Ovary (tissue), 9 donors: Measurements from ENCODE around the gene DUSP1. TPM values are rescaled to one million over a fixed set of nuclear protein-coding genes. Genes with fewer than 3 reads are reported as not detected.
"Not testable (repeated sequence)": the region's sequence is repeated elsewhere in the genome, so short reads cannot be mapped to it uniquely, and the experiment has no call there.

Experiments
- DNase-seq, 5 donors: peaks; one replicate each; pipeline ENCODE4 v3.0.0-alpha.2; 2019 to 2020
- H3K27ac ChIP-seq, 2 donors: fragments of 200-600 bp; one replicate each; pipeline versions ENCODE4 v1.5.1 to v1.8.0; 2019 to 2022
- H3K27me3 ChIP-seq: fragments of 200-600 bp; one replicate; pipeline ENCODE4 v1.8.0; 2022
- H3K36me3 ChIP-seq: fragments of 200-600 bp; sonication (generic); one replicate; pipeline ENCODE4 v1.5.1; 2019
- H3K4me1 ChIP-seq: one replicate; pipeline ENCODE4 v1.8.1; 2013; ENCODE audit warnings: mild to moderate bottlenecking, moderate library complexity; ENCODE audit not compliant: insufficient read depth
- H3K4me3 ChIP-seq: fragments of 200-600 bp; sonication (generic); one replicate; pipeline ENCODE4 v1.5.1; 2017
- H3K9me3 ChIP-seq, 2 donors: fragments of 200-600 bp in 1 of 2; sonication (generic) in 1 of 2; one replicate each; pipeline versions ENCODE4 v1.5.1 to v1.8.1; 2013 to 2019; ENCODE audit warnings: mild to moderate bottlenecking in 1 of 2, moderate library complexity in 1 of 2
- EP300 ChIP-seq: sonication (generic); formaldehyde crosslinking; IDR thresholded peaks from one replicate; pipeline ENCODE4 v1.6.1; 2017; ENCODE audit warnings: antibody characterized with exemption
- POLR2A ChIP-seq: fragments of 450-650 bp; IDR thresholded peaks from one replicate; pipeline ENCODE4 v1.6.1; 2017; ENCODE audit warnings: antibody characterized with exemption, mild to moderate bottlenecking, moderate library complexity
- WGBS, 3 donors: extraction: QIAGEN DNeasy Blood & Tissue Kit in 1 of 3; methylation state at CpG; one replicate each; pipeline versions ENCODE4 v1.1.5 to v1.1.7; 2013 to 2017; 5-methylcytosine and 5-hydroxymethylcytosine counted together
- intact Hi-C, 4 donors: fragments of 100-400 bp; cut with DNase I; formaldehyde crosslinking; loops; one replicate each; pipeline versions ENCODE4 v1.11.0 to v1.15.1; 2022 to 2023
- polyA plus RNA-seq, 2 donors: library from polyadenylated mRNA; stranded (reverse); fragments of 200-250 nt in 1 of 2; fragments of 350-450 nt in 1 of 2; fragmentation: Illumina TruSeq in 1 of 2; extraction: RNeasy Lipid Tissue Mini Kit (QIAGEN cat#74804) in 1 of 2; gene quantifications; one replicate each; pipeline ENCODE4 v1.2.3, GENCODE V29; 2013 to 2014
- total RNA-seq, 7 donors: library from RNA; depleted of rRNA in 2 of 7; stranded (reverse); fragments of >200 nt in 2 of 7; fragmentation: NEBNext Ultra II Directional in 3 of 7; extraction: Animal tissue kit (Norgen Biotek cat#: 25700) in 3 of 7; gene quantifications; one replicate each; pipeline versions ENCODE4 v1.1.0 to v1.2.4, GENCODE V29; 2016 to 2023
- TF ChIP-seq, protein P1 (sequence below), 3 donors: fragments of 450-650 bp in 2 of 3; fragments of 200-600 bp in 1 of 3; IDR thresholded peaks; one replicate each; pipeline versions ENCODE4 v1.5.1 to v1.8.0; 2016 to 2022; ENCODE audit warnings: antibody characterized with exemption in 3 of 3, mild to moderate bottlenecking in 1 of 3
- donor health status: DM: no; HTN: no; CAD: no; lungs with moderate emphysema.
- donor health status: DM: no; HTN: no; CAD: no.
- donor health status: Bipolar disorder and iron deficiency.
- donor health status: DM: yes; HTN: yes; CAD: no.
- donor health status: DM: no; HTN: no; CAD: no.
- donor health status: DM: yes; HTN: yes; CAD: no.

Gene DUSP1
- total and polyA plus RNA-seq, 9 donors: 112 to 2,672 (median 201) TPM

- Histone ChIP-seq H3K36me3 (no peaks in the 10 kb centered on the region), H3K4me1 (peaks cover 19% of the 10 kb centered on the region), H3K27ac (no peak overlapping the region), H3K4me3 (no peak overlapping the region), H3K9me3 (no peaks in the 10 kb centered on the region), H3K27me3 (no peaks in the 10 kb centered on the region)
- TF ChIP-seq, protein P1, sequence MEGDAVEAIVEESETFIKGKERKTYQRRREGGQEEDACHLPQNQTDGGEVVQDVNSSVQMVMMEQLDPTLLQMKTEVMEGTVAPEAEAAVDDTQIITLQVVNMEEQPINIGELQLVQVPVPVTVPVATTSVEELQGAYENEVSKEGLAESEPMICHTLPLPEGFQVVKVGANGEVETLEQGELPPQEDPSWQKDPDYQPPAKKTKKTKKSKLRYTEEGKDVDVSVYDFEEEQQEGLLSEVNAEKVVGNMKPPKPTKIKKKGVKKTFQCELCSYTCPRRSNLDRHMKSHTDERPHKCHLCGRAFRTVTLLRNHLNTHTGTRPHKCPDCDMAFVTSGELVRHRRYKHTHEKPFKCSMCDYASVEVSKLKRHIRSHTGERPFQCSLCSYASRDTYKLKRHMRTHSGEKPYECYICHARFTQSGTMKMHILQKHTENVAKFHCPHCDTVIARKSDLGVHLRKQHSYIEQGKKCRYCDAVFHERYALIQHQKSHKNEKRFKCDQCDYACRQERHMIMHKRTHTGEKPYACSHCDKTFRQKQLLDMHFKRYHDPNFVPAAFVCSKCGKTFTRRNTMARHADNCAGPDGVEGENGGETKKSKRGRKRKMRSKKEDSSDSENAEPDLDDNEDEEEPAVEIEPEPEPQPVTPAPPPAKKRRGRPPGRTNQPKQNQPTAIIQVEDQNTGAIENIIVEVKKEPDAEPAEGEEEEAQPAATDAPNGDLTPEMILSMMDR (IDR thresholded peaks at IDR 0.05): no peak
- TF ChIP-seq EP300 (no peak), POLR2A (no peak)
- DNase-seq: peak in 1 of 5 donors; percentile 22
- whole genome bisulfite sequencing, 3 donors: 88 to 93% (median 91%) methylated on average over 9 of the region's 9 CpGs
- intact Hi-C loops: no loop called here
Measured at GRCh38 chr5:172786736-172787462, 15.9 kb upstream of the DUSP1 start.

- no peaks in the 10 kb centered on the region for H3K9me3 ChIP-seq
- 84 to 91% (median 87%) methylated on average over 7 of the region's 7 CpGs for WGBS, 3 donors
- H3K4me1 ChIP-seq: peaks cover 19% of the 10 kb centered on the region
- no peak overlapping the region for H3K4me3 ChIP-seq
- H3K27me3 ChIP-seq: no peaks in the 10 kb centered on the region
- TF ChIP-seq, protein P1 (IDR thresholded peaks at IDR 0.05): no peak
- TF ChIP-seq POLR2A (no peak), EP300 (no peak)
- H3K36me3 ChIP-seq: no peaks in the 10 kb centered on the region
- no peak overlapping the region for H3K27ac ChIP-seq
- intact Hi-C loops: no loop called here
- no peak for DNase-seq
Measured at GRCh38 chr5:172785429-172786088, 14.6 kb upstream of the DUSP1 start.

- 82 to 92% (median 92%) methylated on average over 4 of the region's 4 CpGs for WGBS, 3 donors
- intact Hi-C loops, H3K27me3 ChIP-seq, H3K36me3 ChIP-seq, H3K27ac ChIP-seq, H3K4me3 ChIP-seq, H3K9me3 ChIP-seq: not testable (repeated sequence)
- peaks cover 12% of the 10 kb centered on the region for H3K4me1 ChIP-seq
- DNase-seq: peak in 1 of 5 donors; percentile 10
Measured at GRCh38 chr5:172784162-172784561, 13.2 kb upstream of the DUSP1 start.

- H3K4me3 ChIP-seq, intact Hi-C loops, H3K27ac ChIP-seq, H3K27me3 ChIP-seq, H3K9me3 ChIP-seq, H3K4me1 ChIP-seq, H3K36me3 ChIP-seq: not testable (repeated sequence)
- 93 to 96% (median 93%) methylated on average over 5 of the region's 5 CpGs for WGBS, 3 donors
- peak in 2 of 5 donors; percentile 5 to 12 for DNase-seq
Measured at GRCh38 chr5:172783319-172783718, 12.3 kb upstream of the DUSP1 start.

GRCh38 chr5:172782169-172783039 is 11.4 kb upstream of the DUSP1 start:
- Histone ChIP-seq H3K4me3 (no peak overlapping the region), H3K27ac (no peak overlapping the region), H3K9me3 (no peaks in the 10 kb centered on the region), H3K27me3 (no peaks in the 10 kb centered on the region), H3K4me1 (no peaks in the 10 kb centered on the region), H3K36me3 (no peaks in the 10 kb centered on the region)
- DNase-seq: peak in 1 of 5 donors; percentile 4
- WGBS, 3 donors: 77 to 86% (median 86%) methylated on average over 7 of the region's 7 CpGs
- no peak for TF ChIP-seq EP300
- intact Hi-C loops: no loop called here
